HG03095 (cell line): Measurements from ENCODE around the gene KCTD2.
A peak's percentile ranks its signal among the peaks of the same experiment; 100 is the strongest.
"Not testable (repeated sequence)": the region's sequence is repeated elsewhere in the genome, so short reads cannot be mapped to it uniquely, and the experiment has no call there.

Experiments used
- ATAC-seq: cut with Tn5 transposase; IDR thresholded peaks from one replicate; pipeline ENCODE4 v1.9.1; 2021; ENCODE audit warnings: moderate library complexity; ENCODE audit not compliant: unreplicated experiment

KCTD2 gene

GRCh38 chr17:75019710-75020109 lies 27.3 kb upstream of the KCTD2 start:
- no peak for ATAC-seq

- no peak for ATAC-seq
Observed at GRCh38 chr17:75020331-75021110, 26.5 kb upstream of the KCTD2 start.

DNA sequence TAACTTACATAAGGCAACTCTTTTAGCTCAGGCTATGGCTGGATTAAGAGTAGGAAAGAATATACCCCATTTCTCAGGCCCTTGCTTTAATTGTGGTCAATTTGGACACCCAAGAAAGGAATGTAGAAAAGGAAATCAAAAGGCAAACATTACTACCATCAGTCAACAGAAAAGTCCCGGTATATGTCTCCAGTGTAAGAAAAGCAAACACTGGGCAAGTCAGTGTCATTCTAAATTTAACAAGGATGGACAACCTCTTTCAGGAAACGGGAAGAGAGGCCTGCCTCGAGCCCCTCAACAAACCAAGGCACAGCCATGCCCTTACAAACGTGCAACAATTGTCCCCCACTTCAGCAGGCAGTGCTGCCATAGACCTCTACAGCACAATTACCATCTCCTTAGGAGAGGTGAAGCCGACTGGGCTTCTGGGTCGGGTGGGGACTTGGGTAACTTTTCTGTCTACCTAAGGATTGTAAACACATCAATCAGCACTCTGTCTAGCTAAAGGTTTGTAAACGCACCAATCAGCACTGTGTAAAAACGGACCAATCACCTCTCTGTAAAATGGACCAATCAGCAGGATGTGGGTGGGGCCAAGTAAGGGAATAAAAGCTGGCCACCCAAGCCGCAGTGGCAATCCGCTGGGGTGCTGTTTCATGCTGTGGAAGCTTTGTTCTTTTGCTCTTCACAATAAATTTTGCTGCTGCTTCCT lies 22.2 kb upstream of the KCTD2 start:
- ATAC-seq: no peak

GRCh38 chr17:75025398-75025734 lies 21.7 kb upstream of the KCTD2 start:
- ATAC-seq: not testable (repeated sequence)

GRCh38 chr17:75026650-75027049 lies 20.4 kb upstream of the KCTD2 start:
- not testable (repeated sequence) for ATAC-seq

- no peak for ATAC-seq
Observed at GRCh38 chr17:75030161-75030560, 16.9 kb upstream of the KCTD2 start.

DNA sequence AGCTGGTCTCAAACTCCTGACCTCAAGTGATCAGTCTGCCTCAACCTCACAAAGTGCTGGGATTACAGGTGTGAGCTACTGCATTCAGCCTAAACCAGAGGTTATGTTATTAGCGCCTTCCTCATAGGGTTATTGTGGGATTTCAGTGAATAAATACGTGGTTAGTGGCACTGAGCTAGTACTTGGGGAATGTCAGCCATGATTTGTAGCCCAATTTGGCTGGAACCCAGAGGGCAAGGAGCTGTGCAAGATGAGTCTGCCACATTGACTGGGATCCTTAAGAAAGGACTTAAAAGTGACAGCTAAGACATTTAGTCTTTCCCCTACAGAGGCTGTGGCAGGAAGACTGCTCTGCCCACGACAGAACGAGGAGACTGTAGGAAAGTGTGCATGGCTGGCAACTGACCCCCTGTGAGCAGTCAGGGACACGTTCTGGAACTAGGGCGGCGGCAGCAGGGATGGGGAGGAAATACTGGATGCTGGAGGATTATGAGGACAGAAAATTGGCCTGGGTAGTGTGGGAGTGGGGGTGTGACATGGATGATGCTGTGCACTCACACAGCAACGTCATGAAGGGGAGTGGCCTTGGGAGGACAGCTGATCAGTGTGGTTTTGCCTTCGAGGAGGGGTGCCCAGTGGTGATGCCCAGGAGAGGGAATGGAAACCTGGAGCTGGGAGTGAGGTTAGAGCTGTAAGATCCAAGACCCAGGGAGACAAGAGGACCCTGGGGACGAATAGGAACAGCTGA lies 14.9 kb upstream of the KCTD2 start:
- ATAC-seq: no peak

DNA sequence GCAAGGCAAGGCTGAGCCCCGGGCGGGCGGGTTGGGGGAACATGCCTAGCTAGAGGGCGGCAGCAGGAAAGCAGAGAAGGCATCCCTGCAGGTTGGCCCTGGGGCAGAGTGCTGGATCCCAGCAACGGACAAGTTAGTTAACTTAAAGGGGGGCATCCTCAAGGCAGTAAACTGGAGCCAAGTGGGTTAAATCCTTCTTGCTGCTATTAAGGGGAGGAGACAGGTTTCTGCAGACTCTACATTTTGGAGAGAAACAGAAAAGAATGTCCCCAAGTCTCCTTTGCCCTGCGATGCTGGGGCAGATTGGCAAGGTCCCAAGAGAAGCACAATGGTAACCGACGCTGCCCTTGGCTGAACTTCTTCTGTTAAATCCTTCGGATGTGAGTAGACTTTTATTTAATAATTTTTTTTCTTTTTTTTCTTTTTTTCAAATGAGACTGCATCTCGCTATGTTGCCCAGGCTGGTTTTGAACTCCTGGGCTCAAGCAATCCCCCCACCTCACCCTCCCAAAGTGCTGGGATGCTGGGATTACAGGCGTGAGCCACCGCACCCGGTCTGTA lies 14.2 kb upstream of the KCTD2 start:
- ATAC-seq: no peak

GRCh38 chr17:75033346-75034235 lies 13.4 kb upstream of the KCTD2 start:
- ATAC-seq: peak; percentile 52

DNA sequence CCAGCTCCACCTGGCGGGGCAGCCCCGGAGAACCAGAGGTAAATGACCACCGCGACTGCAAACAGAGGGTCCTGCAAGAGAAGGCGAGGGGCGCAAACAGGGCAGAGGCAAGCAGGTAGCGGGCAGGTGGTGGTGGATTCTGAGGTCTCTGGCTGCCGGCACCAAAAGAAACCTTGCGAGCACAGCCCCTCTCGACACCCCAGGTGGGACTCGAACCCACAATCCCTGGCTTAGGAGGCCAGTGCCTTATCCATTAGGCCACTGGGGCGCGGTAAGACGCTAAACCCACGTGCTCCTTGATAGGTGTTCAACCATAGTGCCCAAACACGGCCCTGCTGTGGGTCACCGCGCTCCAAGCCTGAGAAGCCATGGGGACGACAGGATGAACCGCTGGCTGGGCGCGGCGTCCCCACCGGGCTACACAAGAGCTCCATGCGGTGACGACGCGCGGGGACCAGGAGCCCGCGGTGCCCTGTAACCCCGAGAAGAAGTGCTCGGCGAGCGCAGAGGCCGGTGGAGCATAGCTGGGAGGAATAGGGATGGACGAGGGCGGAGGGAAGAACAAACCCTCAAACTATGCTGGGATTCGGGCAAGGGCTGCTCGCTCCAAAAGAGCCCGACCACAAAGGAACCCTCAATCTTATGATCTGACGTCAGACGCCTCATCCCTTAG lies 12.7 kb upstream of the KCTD2 start:
- peak; percentile 53 for ATAC-seq

- ATAC-seq: no peak
Observed at GRCh38 chr17:75036643-75037268, 10.3 kb upstream of the KCTD2 start.

GRCh38 chr17:75039238-75039637 lies 7.8 kb upstream of the KCTD2 start:
- no peak for ATAC-seq

DNA sequence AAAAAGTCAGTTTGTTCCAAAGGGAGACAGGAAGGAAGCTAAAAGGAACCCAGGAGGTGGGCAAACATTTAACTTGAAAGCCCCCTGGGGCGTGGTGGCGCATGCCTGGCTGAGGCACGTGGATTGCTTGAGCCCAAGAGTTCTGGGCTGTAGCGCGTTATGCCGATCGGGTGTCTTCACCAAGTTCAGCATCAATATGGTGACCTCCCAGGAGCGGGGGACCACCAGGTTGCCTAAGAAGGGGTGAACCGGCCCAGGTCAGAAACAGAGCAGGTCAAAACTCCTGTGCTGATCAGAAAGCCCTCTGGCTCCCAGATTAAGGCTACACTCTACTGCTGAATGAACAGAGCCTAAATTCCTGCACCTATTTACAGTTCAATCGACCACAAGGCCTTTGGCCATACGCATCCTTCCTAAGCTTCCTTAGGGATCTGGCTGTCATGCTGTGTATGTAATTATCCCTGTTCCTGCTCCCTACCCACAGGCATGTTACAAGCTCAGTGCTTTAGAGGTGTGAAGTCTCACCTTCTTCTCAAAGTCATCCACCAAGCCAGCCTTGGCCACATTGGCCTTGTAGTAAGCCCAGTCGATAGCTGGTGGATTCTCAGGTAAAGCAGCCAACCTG lies 5.3 kb upstream of the KCTD2 start:
- no peak for ATAC-seq

DNA sequence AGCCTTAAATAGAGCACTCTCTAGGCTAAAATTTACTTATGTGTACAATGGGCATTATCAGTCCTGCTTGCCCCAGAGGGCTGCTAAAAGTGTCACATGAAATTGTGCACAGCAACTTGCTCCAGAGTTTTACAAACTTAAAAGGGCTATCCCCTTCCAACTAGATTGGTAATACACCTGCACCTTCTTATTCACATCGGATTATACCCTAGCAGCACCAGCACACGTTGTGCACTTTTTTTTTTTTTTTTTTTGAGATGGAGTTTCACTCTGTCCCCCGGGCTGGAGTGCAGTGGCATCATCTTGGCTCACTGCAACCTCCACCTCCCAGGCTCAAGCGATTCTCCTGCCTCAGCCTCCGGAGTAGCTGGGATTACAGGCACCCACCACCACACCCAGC lies 3.2 kb upstream of the KCTD2 start:
- ATAC-seq: not testable (repeated sequence)

- ATAC-seq: no peak
Observed at GRCh38 chr17:75044716-75045115, 2.3 kb upstream of the KCTD2 start.

DNA sequence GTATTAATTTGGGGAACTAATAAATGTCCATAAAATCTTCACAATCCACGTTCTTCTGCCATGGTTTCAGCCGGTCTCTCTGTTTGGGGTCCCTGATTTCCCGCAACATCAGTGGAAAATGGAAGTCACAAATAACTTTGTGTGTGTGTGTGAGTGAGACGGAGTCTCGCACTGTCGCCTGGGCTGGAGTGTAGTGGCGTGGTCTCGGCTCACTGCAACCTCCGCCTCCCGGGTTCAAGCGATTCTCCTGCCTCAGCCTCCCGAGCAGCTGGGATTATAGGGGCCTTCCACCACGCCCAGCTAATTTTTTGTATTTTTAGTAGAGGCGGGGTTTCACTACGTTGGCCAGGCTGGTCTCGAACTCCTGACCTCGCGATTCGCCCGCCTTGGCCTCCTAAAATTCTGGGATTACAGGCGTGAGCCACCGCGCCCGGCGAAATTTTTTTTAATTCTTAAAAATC lies 1.0 kb upstream of the KCTD2 start:
- not testable (repeated sequence) for ATAC-seq

DNA sequence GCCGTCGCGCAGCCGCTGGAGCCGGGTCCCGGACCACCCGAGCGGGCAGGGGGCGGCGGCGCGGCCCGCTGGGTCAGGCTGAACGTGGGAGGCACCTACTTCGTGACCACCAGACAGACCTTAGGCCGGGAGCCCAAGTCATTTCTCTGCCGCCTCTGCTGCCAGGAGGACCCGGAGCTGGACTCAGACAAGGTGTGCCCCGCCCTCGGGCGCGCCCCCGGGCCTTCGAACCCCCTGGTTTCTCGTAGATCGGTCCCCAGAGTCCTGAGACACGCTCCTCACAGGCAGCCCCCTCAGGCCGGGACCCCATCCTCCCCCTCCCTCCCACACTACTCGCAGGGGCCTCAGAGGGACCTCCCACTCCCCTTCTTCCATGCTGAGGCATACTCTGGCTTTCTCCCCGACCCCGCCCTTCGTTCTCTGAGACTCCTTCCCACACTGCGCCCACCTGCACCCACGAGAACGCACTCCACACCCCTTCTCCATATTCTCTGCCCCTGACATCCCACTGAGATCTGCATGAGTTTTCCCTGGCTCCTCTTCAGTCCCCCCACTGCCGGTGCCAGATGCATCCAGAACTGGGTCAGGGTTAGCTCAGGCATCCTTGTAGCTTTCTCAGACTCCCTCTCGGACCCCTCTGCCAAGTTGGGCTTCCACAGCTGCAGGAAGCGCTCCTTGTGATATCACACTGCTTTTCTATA lies 523 bp downstream of the KCTD2 start:
- ATAC-seq: peak; percentile 10

GRCh38 chr17:75048249-75048878 lies 1.3 kb downstream of the KCTD2 start:
- ATAC-seq: no peak
